GM12801 (cell line): ENCODE data around the gene TRIP6.

Experiments
- CTCF ChIP-seq: IDR thresholded peaks from one replicate; pipeline ENCODE4 v1.5.1; 2011; ENCODE audit warnings: control low read depth; ENCODE audit not compliant: insufficient read length; ENCODE audit errors: extremely low read depth

Gene TRIP6

GRCh38 chr7:100879685-100880261 is 12.6 kb downstream of the TRIP6 start:
- TF ChIP-seq CTCF, result no peak

- no peak for TF ChIP-seq CTCF
Measured at GRCh38 chr7:100880645-100881044, 13.5 kb downstream of the TRIP6 start.

GRCh38 chr7:100881136-100881535 is 13.9 kb downstream of the TRIP6 start:
- no peak for TF ChIP-seq CTCF

- TF ChIP-seq CTCF, result no peak
Measured at GRCh38 chr7:100882201-100882600, 15.0 kb downstream of the TRIP6 start.

GRCh38 chr7:100882785-100883526 is 15.8 kb downstream of the TRIP6 start:
- TF ChIP-seq CTCF, result no peak

- no peak for TF ChIP-seq CTCF
Measured at GRCh38 chr7:100884736-100885439, 17.7 kb downstream of the TRIP6 start.

- no peak for TF ChIP-seq CTCF
Measured at GRCh38 chr7:100885440-100886141, 18.4 kb downstream of the TRIP6 start.
